ENCODE measurements around the gene TMEM42.

DNA sequence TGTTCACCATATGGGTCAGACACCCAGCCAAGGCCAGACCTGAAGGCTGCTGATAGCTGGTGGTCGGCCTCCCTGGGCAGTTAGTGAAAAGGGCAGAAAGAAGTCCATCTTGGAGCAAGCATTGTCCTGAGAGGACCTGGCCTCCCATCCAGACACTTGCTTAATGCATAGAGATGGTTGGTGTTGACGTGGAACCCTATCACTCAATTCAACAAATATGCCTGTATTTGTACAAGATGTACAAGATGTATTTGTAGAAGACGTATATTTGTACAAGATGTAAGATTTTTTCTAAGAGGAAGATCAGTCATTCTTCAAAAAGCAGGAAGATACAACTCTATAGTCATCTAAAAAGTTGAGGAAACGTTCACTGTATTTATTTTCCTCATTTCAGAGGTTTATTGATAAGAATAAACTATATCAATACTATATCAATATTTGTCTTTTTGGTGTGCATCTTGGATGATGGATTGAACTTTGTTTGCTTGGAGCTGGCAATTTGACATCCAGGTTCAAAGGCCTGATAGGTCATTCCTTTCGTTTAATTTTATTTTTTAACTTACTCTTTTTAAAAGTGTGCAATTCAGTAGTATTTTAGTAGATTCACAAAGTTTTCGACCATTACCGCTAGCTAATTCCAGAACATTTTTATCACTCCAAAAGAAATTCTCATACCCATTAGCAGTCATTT lies 5.9 kb downstream of the TMEM42 start:
- TF ChIP-seq, protein P1, sequence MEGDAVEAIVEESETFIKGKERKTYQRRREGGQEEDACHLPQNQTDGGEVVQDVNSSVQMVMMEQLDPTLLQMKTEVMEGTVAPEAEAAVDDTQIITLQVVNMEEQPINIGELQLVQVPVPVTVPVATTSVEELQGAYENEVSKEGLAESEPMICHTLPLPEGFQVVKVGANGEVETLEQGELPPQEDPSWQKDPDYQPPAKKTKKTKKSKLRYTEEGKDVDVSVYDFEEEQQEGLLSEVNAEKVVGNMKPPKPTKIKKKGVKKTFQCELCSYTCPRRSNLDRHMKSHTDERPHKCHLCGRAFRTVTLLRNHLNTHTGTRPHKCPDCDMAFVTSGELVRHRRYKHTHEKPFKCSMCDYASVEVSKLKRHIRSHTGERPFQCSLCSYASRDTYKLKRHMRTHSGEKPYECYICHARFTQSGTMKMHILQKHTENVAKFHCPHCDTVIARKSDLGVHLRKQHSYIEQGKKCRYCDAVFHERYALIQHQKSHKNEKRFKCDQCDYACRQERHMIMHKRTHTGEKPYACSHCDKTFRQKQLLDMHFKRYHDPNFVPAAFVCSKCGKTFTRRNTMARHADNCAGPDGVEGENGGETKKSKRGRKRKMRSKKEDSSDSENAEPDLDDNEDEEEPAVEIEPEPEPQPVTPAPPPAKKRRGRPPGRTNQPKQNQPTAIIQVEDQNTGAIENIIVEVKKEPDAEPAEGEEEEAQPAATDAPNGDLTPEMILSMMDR (conservative IDR thresholded peaks at IDR 0.05; ENCODE audit: low read depth in 2 of 2), result no peak
- TF ChIP-seq EZH2phosphoT487 (IDR thresholded peaks at IDR 0.05; ENCODE audit: unreplicated experiment), result no peak
- no peak for TF ChIP-seq POLR2AphosphoS5 (IDR thresholded peaks at IDR 0.05; ENCODE audit: low read depth)
- no peak for TF ChIP-seq CREB1 (CRISPR knock-in tag; IDR thresholded peaks at IDR 0.05; ENCODE audit: low read depth)
- TF ChIP-seq, protein P2, sequence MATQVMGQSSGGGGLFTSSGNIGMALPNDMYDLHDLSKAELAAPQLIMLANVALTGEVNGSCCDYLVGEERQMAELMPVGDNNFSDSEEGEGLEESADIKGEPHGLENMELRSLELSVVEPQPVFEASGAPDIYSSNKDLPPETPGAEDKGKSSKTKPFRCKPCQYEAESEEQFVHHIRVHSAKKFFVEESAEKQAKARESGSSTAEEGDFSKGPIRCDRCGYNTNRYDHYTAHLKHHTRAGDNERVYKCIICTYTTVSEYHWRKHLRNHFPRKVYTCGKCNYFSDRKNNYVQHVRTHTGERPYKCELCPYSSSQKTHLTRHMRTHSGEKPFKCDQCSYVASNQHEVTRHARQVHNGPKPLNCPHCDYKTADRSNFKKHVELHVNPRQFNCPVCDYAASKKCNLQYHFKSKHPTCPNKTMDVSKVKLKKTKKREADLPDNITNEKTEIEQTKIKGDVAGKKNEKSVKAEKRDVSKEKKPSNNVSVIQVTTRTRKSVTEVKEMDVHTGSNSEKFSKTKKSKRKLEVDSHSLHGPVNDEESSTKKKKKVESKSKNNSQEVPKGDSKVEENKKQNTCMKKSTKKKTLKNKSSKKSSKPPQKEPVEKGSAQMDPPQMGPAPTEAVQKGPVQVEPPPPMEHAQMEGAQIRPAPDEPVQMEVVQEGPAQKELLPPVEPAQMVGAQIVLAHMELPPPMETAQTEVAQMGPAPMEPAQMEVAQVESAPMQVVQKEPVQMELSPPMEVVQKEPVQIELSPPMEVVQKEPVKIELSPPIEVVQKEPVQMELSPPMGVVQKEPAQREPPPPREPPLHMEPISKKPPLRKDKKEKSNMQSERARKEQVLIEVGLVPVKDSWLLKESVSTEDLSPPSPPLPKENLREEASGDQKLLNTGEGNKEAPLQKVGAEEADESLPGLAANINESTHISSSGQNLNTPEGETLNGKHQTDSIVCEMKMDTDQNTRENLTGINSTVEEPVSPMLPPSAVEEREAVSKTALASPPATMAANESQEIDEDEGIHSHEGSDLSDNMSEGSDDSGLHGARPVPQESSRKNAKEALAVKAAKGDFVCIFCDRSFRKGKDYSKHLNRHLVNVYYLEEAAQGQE (IDR thresholded peaks at IDR 0.05; ENCODE audit: unreplicated experiment), result no peak

All from GM23338 (cell line).